Chondrocyte (in vitro differentiated cells): ENCODE data around the gene PPM1H. TPM values are rescaled to one million over a fixed set of nuclear protein-coding genes. Genes with fewer than 3 reads are reported as not detected.

Experiments used
- DNase-seq: peaks from one replicate; pipeline ENCODE4 v3.0.0; 2021; ENCODE audit warnings: mixed read lengths, low spot score
- H3K27ac Mint-ChIP-seq: one replicate; pipeline ENCODE4 v1.8.0; 2021; ENCODE audit warnings: mild to moderate bottlenecking, moderate library complexity, mixed read lengths; ENCODE audit not compliant: unreplicated experiment
- H3K27me3 Mint-ChIP-seq: 2 replicates; pipeline ENCODE4 v1.8.0; 2021; ENCODE audit warnings: low read depth, mixed read lengths
- H3K36me3 Mint-ChIP-seq: 2 replicates; pipeline ENCODE4 v1.8.0; 2021; ENCODE audit warnings: low read depth, mixed read lengths
- H3K4me1 Mint-ChIP-seq: 2 replicates; pipeline ENCODE4 v1.8.0; 2021; ENCODE audit warnings: low read depth, mild to moderate bottlenecking, mixed read lengths
- H3K4me3 Mint-ChIP-seq: one replicate; pipeline ENCODE4 v1.8.0; 2021; ENCODE audit warnings: mild to moderate bottlenecking, moderate library complexity, mixed read lengths; ENCODE audit not compliant: unreplicated experiment
- H3K9me3 Mint-ChIP-seq: 2 replicates; pipeline ENCODE4 v1.8.0; 2021; ENCODE audit warnings: low read depth, mixed read lengths
- CTCF ChIP-seq: fragments of 200-600 bp; sonication (generic); IDR thresholded peaks from 2 replicates; pipeline ENCODE4 v1.5.0; 2021; ENCODE audit warnings: antibody characterized with exemption, mild to moderate bottlenecking, moderate library complexity
- total RNA-seq: library from RNA; stranded (reverse); gene quantifications from 3 replicates; pipeline ENCODE4 v1.2.1, GENCODE V29; 2021

PPM1H gene
- total RNA-seq, 1 donor from 2014 or later, result 34.3 TPM

DNA sequence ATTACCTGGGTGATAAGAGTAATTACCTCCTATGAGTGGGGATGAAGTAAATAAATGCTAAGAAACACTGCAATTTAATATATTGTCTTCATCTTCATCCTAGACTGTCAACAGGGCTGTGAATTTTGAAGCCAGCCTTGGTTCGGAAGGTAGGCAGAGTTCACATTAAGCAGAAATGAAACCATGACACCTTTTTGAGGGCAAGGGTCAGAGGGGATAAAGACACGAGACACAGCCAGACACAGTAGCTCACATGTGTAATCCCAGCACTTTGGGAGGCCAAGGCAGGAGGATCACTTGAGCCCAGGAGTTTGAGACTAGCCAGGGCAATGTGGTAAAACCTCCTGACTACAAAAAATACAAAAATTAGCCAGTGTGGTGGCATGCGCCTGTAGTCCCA lies 243.6 kb downstream of the PPM1H start:
- H3K9me3 Mint-ChIP-seq, result no peaks in the 10 kb centered on the region
- no peak overlapping the region for H3K4me3 Mint-ChIP-seq
- DNase-seq, result no peak
- TF ChIP-seq CTCF, result no peak
- H3K27ac Mint-ChIP-seq, result no peak overlapping the region
- H3K4me1 Mint-ChIP-seq, result peaks cover 45% of the 10 kb centered on the region
- peaks cover 31% of the 10 kb centered on the region for H3K36me3 Mint-ChIP-seq
- no peaks in the 10 kb centered on the region for H3K27me3 Mint-ChIP-seq

DNA sequence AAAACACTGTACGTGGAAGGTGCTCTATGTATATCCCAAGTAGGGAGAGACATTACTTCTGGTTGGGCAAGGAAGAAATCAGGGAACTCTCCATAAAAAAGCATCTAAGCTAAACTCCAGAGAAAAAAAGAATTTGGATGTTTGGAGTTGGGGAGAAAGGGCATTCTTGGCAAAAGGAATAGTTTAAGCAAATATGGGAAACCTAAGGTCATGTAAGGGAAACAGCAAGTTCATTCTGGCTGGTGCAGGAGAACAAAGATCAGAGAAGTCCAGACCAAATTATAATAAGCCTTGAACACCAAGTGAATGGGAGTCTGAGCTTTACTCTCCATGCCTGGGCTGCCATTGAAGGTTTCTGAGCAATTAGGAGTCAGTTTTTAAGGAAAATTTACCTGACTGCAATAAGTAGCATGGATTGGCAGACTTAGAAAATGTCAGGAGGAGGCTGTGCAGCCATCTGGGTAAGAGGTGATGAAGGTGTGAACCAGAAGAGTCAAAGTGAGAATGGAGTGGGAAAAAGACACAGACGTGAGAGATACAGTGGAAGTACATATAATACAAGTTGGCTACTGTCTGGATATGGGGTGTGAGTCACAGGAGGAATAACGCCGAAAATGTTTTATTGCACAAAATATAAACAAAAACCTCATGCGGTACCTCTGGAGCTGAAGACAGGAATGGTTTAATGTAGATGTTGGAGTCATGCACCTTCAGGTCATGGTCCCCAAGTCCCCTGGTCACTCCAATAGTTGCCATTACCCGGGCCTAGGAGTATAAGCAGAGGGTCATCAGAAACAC lies 245.7 kb downstream of the PPM1H start:
- no peak overlapping the region for H3K27ac Mint-ChIP-seq
- no peak for TF ChIP-seq CTCF
- peaks cover 42% of the 10 kb centered on the region for H3K4me1 Mint-ChIP-seq
- peaks cover 31% of the 10 kb centered on the region for H3K36me3 Mint-ChIP-seq
- H3K4me3 Mint-ChIP-seq, result no peak overlapping the region
- H3K9me3 Mint-ChIP-seq, result no peaks in the 10 kb centered on the region
- no peaks in the 10 kb centered on the region for H3K27me3 Mint-ChIP-seq
- no peak for DNase-seq

- H3K9me3 Mint-ChIP-seq, result no peaks in the 10 kb centered on the region
- H3K4me1 Mint-ChIP-seq, result peaks cover 30% of the 10 kb centered on the region
- TF ChIP-seq CTCF, result no peak
- H3K36me3 Mint-ChIP-seq, result peaks cover 29% of the 10 kb centered on the region
- H3K27ac Mint-ChIP-seq, result no peak overlapping the region
- no peaks in the 10 kb centered on the region for H3K27me3 Mint-ChIP-seq
- no peak overlapping the region for H3K4me3 Mint-ChIP-seq
- DNase-seq, result no peak
Observed at GRCh38 chr12:62686938-62687337, 248.0 kb downstream of the PPM1H start.

GRCh38 chr12:62684570-62685295 lies 250.2 kb downstream of the PPM1H start:
- no peaks in the 10 kb centered on the region for H3K27me3 Mint-ChIP-seq
- no peak overlapping the region for H3K27ac Mint-ChIP-seq
- TF ChIP-seq CTCF, result no peak
- H3K4me1 Mint-ChIP-seq, result peaks cover 36% of the 10 kb centered on the region
- H3K36me3 Mint-ChIP-seq, result peaks cover 18% of the 10 kb centered on the region
- no peaks in the 10 kb centered on the region for H3K9me3 Mint-ChIP-seq
- no peak for DNase-seq
- H3K4me3 Mint-ChIP-seq, result no peak overlapping the region

DNA sequence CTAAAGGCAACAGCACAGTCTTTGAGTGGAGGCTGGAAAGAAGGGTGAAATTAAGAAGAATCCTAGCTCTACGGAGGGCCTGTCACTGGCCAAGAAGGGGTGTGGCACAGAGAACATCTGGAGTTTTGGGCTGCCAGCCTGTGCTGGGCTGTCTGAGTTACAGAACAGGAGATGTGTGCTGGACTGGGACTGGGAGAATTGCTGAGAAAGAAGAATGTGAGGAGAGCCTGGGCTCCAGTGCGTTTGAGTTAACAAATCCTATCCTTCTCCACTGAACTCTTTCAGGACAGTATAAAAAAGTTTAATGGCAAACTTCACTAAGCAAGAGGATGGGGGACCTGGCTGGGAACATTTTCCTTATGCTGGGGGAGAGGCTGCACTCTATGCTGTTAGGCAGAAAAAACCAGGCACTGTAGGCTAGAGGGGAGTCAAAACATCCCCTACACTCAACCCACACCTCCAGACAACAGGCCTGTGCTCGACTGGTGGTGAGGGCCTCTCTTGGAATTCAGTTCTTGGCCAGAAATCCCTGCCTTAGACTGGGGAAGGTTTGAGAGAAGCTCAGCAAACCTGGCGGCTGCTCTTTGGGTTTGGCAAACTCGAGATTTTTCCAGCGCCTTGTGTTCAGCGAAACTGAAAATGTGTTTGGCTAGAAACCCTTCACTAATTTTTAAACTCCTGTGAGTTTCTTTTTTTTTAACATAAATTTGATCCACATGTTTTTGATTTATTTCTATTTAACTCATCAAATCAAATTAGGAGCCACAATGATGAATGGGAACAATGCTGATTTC lies 251.0 kb downstream of the PPM1H start:
- H3K27me3 Mint-ChIP-seq, result no peaks in the 10 kb centered on the region
- H3K4me3 Mint-ChIP-seq, result no peak overlapping the region
- peaks cover 30% of the 10 kb centered on the region for H3K4me1 Mint-ChIP-seq
- no peak for TF ChIP-seq CTCF
- no peak for DNase-seq
- peak overlapping the region; percentile 37 for H3K27ac Mint-ChIP-seq
- H3K9me3 Mint-ChIP-seq, result no peaks in the 10 kb centered on the region
- H3K36me3 Mint-ChIP-seq, result peaks cover 12% of the 10 kb centered on the region
